Activated T-helper 1 cell treated with anti-CD3 and anti-CD28 coated beads, Interleukin-12 subunit alpha, Interleukin-12 subunit beta, Interleukin-2, Interleukin-4 antibody, amounts not matched to agents 30 ng/mL and 10 ng/mL and 1 ng/mL, durations not matched to agents 14 hours and 24 hours and 36 hours (primary cell): ENCODE measurements around the gene CBFA2T2. TPM values are rescaled to one million over a fixed set of nuclear protein-coding genes. Genes with fewer than 3 reads are reported as not detected.

Experiments
- DNase-seq: peaks from one replicate; pipeline ENCODE4 v3.0.0; 2021; ENCODE audit warnings: low spot score
- H3K27ac Mint-ChIP-seq: one replicate; pipeline ENCODE4 v1.8.0; 2021; ENCODE audit warnings: mild to moderate bottlenecking, mixed read lengths
- H3K27me3 Mint-ChIP-seq: one replicate; pipeline ENCODE4 v1.8.0; 2022; ENCODE audit warnings: mild to moderate bottlenecking, moderate library complexity, mixed read lengths; ENCODE audit not compliant: insufficient read depth
- H3K36me3 Mint-ChIP-seq: one replicate; pipeline ENCODE4 v1.8.0; 2021; ENCODE audit warnings: low read depth, mixed read lengths
- H3K4me1 Mint-ChIP-seq: one replicate; pipeline ENCODE4 v1.8.0; 2021; ENCODE audit warnings: low read depth, mixed read lengths
- H3K4me3 Mint-ChIP-seq: one replicate; pipeline ENCODE4 v1.8.0; 2021; ENCODE audit warnings: mild to moderate bottlenecking, moderate library complexity, mixed read lengths
- H3K9me3 Mint-ChIP-seq: one replicate; pipeline ENCODE4 v1.8.0; 2021; ENCODE audit warnings: mixed read lengths
- intact Hi-C: fragments of 100-400 bp; cut with micrococcal nuclease; formaldehyde crosslinking; loops from one replicate; pipeline ENCODE4 v1.15.1; 2024
- total RNA-seq: library from RNA; stranded (reverse); gene quantifications from 2 replicates; pipeline ENCODE4 v1.2.3, GENCODE V29; 2022

The CBFA2T2 gene
- total RNA-seq, 1 donor from 2014 or later: 12.0 TPM

DNA sequence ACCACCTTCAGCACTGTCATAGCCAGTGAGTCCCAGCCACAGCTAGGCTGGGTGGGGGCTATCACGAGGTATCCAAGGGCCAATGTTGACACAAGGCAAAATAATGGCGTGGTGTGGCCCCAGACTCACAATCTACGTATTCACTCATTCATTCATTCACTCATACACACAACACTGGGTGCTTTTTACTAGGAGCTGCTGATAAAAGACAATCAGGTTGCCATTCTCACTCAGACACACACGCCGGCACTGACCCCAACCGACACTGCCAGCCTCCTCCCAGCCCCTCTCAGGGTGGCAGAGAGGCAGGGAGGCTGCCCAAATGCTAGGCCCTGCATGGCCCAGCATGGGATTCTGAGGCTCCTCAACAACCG lies 170.8 kb downstream of the CBFA2T2 start:
- Mint-ChIP-seq H3K36me3 (peaks cover 4% of the 10 kb centered on the region), H3K4me1 (peaks cover 21% of the 10 kb centered on the region), H3K9me3 (no peaks in the 10 kb centered on the region), H3K27me3 (no peaks in the 10 kb centered on the region), H3K27ac (no peak overlapping the region), H3K4me3 (no peak overlapping the region)
- intact Hi-C loops: loop anchor here (10.0 kb wide), 1 partner anchor 286 kb away; no protein-coding TSS in a partner anchor
- DNase-seq: no peak

DNA sequence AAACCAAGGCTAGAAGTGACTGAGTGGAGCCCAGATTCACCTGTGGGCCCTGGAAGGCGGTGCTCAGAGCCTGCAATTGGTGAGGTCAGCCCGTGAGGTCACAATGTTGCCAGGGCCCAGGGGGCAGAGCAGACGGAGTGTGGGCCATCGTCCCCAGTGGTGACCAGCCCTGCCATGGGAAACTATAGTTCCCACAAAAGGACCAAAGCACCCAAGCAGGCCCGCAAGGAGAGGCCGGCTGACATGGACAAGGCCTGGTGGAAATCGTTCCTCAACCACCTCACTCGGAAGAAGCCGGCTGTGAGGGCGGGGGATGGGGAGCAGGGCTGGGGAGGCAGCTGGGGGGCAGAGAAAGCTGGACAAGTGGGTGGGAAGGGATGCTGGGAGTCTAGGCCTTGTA lies 172.3 kb downstream of the CBFA2T2 start, which contains the start of gene C20orf144:
Gene C20orf144 (plus strand): TSS at position 156 of the 400 bp plus-strand sequence. CDS start 19 bp downstream, at position 175.
- peak within 1 kb of the TSS; percentile 89 for H3K27ac Mint-ChIP-seq
- peaks cover 7% of the 10 kb centered on the region for H3K36me3 Mint-ChIP-seq
- peaks cover 26% of the 10 kb centered on the region for H3K4me1 Mint-ChIP-seq
- peak within 1 kb of the TSS; percentile 86 for H3K4me3 Mint-ChIP-seq
- no peaks in the 10 kb centered on the region for H3K9me3 Mint-ChIP-seq
- intact Hi-C loops: loop anchor here (10.0 kb wide), 1 partner anchor 287 kb away; no protein-coding TSS in a partner anchor
- no peaks in the 10 kb centered on the region for H3K27me3 Mint-ChIP-seq
- DNase-seq: no peak

DNA sequence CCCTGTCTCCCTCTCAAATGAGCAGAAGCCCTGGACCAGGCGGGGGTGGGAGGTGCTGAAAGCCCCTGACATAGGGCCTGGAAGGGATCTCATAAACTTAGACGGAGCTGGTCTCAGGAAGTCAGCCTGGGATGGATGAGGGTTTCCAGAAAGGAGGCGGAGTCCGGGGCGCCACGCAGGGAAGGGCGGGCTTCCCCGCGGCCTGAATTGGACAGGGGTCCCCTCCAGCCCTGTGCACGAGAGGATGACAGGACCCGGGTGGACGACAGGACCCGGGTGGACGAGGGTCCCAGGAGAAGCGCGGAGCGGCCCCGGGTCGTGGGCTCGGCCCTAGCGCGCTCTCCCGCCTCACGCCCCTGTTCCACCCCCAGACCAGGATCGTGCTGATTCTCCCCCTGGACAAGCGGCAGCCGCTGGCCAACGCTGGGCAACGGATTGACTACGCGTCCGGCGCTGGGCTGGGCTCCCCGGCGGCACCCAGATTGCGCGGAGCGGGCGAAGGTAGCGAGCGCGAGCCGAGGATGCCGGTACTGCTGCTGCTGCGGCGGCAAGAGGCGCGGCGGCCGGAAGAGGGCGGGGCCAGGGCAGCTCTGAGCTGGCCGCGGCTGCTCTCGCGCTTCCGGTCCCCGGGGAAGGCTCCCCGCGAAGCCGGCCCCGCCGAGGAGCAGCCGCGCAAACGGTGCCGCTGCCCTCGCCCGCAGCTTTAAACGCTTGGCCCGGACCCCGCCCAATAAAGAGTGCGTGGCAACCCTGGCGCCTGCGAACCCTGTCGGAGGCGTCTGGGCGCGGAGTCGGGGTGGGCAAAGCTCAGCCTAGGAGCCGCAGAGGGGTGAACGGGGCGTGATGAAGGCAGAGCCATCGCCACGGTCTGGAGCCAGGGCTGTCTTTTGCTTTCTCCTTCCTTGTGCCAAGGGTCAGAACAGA lies 173.5 kb downstream of the CBFA2T2 start:
- Mint-ChIP-seq H3K9me3 (no peaks in the 10 kb centered on the region), H3K27ac (peak overlapping the region; percentile 89)
- intact Hi-C loops: loop anchor here (1.0 to 10.0 kb wide), 2 partner anchors 11 to 289 kb away; no protein-coding TSS in a partner anchor

DNA sequence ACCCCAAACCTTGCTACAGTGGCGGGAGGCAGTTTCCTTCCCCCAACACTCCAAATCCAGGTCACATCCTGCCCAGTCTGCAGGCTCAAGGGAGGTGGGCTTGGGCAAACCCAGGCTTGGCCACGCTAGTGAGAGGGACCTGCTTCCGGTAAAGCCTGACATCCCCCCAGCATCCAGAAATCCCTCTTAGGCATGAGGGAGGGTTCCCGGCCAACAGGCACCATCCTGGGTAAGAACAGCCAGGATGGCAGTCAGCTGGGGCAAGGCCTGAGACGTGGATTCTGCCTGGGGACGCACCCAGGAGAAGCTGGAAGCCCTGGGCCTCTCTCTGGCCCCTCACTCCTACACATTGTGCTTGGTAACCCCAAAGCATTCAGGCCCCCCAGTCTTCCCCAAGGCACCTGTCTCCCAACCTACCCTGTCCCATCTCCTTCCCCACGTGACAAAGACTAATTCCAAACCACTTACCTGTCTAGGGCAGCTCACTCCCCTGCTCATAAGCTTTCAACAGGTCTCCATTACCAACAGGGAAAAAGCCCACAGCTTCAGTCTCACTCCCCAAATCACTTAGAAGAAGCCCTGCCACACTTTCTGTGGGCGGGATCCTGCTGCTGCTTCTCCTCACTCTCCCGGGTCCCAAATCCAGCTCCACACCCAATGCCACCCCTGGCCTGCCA lies 174.3 kb downstream of the CBFA2T2 start:
- H3K36me3 Mint-ChIP-seq: peaks cover 5% of the 10 kb centered on the region
- no peaks in the 10 kb centered on the region for H3K27me3 Mint-ChIP-seq
- DNase-seq: no peak
- peak overlapping the region; percentile 86 for H3K4me3 Mint-ChIP-seq
- H3K9me3 Mint-ChIP-seq: no peaks in the 10 kb centered on the region
- H3K27ac Mint-ChIP-seq: peak overlapping the region; percentile 79
- intact Hi-C loops: loop anchor here (10.0 kb wide), 1 partner anchor 289 kb away; no protein-coding TSS in a partner anchor
- peaks cover 37% of the 10 kb centered on the region for H3K4me1 Mint-ChIP-seq

More for the DNA sequence above, 173.5 kb downstream of the CBFA2T2 start:
- peak overlapping the region; percentile 86 for H3K4me3 Mint-ChIP-seq
- H3K27me3 Mint-ChIP-seq: no peaks in the 10 kb centered on the region
- H3K4me1 Mint-ChIP-seq: peaks cover 31% of the 10 kb centered on the region
- H3K36me3 Mint-ChIP-seq: peaks cover 7% of the 10 kb centered on the region
- peak; percentile 86 for DNase-seq

DNA sequence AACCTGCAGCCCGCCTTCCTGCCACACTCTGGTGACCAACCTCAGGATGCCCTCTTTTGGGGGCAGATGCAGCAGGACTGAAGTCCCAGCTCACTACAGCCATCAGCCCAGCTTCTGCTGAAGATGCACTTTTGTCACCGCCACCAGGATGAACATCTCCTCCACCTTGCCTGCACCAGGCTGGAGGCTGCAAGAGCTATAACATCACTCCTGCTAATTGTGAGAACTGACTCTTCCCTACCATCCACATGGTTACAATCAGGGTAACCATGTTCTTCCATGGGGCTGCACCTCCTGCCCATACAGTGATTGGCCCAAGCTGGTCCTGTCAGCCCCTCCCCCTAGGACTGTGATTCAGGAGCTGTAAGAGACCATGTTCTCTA lies 174.9 kb downstream of the CBFA2T2 start:
- H3K4me1 Mint-ChIP-seq: peaks cover 39% of the 10 kb centered on the region
- H3K27me3 Mint-ChIP-seq: no peaks in the 10 kb centered on the region
- DNase-seq: no peak
- peak overlapping the region; percentile 79 for H3K27ac Mint-ChIP-seq
- intact Hi-C loops: loop anchor here (5.0 to 10.0 kb wide), 3 partner anchors 148 to 448 kb away; partner anchors contain the start of genes CHMP4B and EIF2S2
- no peaks in the 10 kb centered on the region for H3K9me3 Mint-ChIP-seq
- peaks cover 6% of the 10 kb centered on the region for H3K36me3 Mint-ChIP-seq
- H3K4me3 Mint-ChIP-seq: peak overlapping the region; percentile 86

DNA sequence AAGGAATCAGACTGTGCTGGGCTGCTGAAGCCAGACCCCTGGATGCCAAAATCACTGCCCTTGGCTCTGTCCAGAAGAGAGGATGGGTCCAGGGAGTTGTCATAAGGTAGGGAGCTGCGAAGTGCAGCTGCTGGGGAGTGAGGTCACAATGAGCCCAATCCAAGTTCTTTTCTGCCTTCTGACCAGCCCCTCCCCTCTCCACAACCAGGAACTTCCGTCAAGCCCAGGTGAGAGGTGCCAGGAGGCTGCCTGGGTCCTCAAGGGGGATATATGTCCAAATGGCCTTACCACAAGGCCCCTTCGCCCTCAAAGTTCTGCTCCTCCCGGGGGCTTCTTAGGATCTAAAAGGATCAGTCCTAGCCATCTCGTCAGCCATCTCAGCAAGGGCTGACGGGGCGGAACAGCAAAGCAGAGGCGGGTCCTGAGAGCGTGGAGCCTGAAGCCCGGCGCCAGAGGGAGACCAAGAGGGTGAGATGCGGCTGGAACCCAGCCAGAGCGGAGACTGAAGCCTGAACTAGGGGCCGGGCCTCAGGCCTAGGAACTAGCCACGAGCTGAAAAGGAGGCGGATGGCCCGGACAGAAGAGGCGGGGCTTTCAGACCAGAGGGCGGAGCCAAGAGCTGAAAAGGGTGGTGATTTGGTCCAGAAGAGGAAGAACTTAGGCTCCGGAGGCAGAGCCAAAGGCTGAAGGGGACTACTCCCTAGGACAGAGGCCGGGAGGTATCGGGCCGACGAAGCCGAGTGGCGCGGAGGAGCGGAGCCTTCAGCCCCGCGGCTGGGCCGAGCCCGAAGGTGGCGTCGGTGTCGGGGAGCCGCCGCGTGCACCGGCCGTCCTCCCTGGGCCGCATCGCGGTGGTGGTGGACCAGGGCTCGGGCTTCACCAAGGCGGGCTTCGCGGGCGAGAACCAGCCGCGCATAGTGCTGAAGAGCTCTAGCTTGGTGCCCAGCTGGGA lies 176.7 kb downstream of the CBFA2T2 start, which contains the start of gene ACTL10:
Gene ACTL10 (plus strand): TSS at position 651 of the 952 bp plus-strand sequence. CDS start 555 bp downstream, outside the sequence.
- Mint-ChIP-seq H3K9me3 (no peaks in the 10 kb centered on the region), H3K4me3 (peak within 1 kb of the TSS; percentile 88), H3K27ac (peak within 1 kb of the TSS; percentile 86), H3K4me1 (peaks cover 43% of the 10 kb centered on the region), H3K36me3 (peaks cover 8% of the 10 kb centered on the region), H3K27me3 (no peaks in the 10 kb centered on the region)
- peak; percentile 78 for DNase-seq
- intact Hi-C loops: loop anchor here (1.0 to 10.0 kb wide), 10 partner anchors 8 to 446 kb away; partner anchors contain the start of genes CBFA2T2, CDK5RAP1, CHMP4B and E2F1

DNA sequence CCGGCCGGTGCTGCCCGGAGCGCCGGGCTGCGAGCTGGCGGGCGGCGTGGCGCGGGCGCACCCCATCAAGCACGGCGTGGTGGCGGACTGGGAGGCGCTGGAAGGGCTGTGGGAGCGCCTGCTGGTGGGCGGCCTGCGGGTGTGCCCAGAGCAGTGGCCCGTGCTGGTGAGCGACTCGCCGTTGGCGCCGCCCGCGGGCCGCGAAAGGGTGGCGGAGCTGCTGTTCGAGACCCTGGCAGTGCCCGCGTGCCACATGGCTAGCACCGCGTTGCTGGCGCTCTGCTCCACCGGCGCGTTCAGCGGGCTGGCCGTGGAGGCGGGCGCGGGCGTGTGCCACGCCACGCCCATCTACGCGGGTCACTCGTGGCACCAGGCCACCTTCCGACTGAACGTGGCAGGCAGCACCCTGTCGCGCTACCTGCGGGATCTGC lies 177.4 kb downstream of the CBFA2T2 start:
- Mint-ChIP-seq H3K4me1 (peaks cover 49% of the 10 kb centered on the region), H3K4me3 (peak overlapping the region; percentile 88), H3K27me3 (no peaks in the 10 kb centered on the region), H3K36me3 (peaks cover 8% of the 10 kb centered on the region), H3K27ac (peak overlapping the region; percentile 58), H3K9me3 (no peaks in the 10 kb centered on the region)
- intact Hi-C loops: loop anchor here (1.0 to 10.0 kb wide), 5 partner anchors 145 to 445 kb away; partner anchors contain the start of genes CDK5RAP1, CHMP4B, EIF2S2 and SNTA1
- DNase-seq: no peak

DNA sequence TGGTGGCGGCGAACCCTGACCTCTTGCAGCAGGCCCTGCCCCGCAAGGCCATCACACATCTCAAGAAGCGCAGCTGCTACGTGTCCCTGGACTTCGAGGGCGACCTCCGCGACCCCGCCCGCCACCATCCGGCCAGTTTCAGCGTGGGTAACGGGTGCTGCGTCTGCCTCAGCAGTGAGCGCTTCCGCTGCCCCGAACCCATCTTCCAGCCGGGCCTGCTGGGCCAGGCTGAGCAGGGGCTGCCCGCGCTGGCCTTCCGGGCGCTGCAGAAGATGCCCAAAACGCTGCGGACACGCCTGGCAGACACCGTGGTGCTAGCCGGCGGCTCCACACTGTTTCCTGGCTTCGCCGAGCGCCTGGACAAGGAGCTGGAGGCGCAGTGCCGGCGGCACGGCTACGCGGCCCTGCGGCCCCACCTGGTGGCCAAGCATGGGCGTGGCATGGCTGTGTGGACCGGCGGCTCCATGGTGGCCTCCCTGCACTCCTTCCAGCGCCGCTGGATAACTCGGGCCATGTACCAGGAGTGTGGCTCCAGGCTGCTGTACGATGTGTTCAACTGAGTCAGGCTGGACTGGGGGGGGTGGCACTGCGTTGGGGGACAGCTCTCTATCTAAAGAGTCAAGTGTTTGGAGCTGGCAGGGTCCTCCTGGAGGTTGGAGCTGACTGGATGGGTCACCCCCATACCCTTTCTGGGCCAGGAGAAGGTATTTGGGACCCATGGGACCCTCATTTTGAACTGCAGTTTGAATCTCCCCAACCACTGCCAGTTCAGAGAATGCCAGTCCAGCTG lies 178.0 kb downstream of the CBFA2T2 start:
- intact Hi-C loops: loop anchor here (1.0 to 10.0 kb wide), 7 partner anchors 63 to 444 kb away; partner anchors contain the start of genes CDK5RAP1, CHMP4B, EIF2S2 and SNTA1
- H3K36me3 Mint-ChIP-seq: peaks cover 8% of the 10 kb centered on the region
- peak overlapping the region; percentile 82 for H3K4me3 Mint-ChIP-seq
- H3K27me3 Mint-ChIP-seq: no peaks in the 10 kb centered on the region
- H3K4me1 Mint-ChIP-seq: peaks cover 50% of the 10 kb centered on the region
- no peaks in the 10 kb centered on the region for H3K9me3 Mint-ChIP-seq
- peak overlapping the region; percentile 58 for H3K27ac Mint-ChIP-seq
- peak; percentile 77 for DNase-seq

DNA sequence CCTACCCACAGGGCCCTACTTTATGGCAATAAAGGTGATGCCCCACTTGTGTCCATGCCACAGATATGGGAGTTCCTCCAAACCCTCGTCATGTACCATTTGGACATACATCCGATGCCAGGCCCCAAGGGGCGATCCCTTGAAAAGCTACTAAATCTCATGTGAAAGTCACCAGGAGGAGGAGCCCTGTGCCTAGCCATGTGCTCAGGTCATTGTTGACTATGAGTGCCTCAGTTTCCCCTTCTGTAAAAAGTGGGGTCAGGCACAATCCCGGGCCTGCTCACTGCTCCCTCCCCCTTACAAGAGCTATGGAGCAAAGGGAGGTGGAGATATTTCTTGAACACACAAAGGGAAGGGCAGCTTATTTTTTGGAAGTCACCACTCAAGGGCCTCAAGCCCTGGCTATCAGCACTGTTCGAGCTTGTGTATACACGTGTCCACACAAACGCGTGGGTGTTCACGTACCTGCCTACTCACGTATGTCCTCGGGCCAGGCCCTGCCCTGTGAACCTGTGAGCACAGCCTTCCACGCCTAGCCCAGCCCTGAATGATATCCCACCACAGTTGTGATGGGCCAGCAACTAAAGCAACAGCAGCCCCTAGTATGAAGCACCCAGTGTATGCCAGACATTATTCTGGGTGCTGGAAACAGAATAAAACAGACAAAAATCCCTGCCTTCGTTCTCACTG lies 178.7 kb downstream of the CBFA2T2 start:
- H3K27me3 Mint-ChIP-seq: no peaks in the 10 kb centered on the region
- H3K27ac Mint-ChIP-seq: no peak overlapping the region
- intact Hi-C loops: loop anchor here (1.0 to 10.0 kb wide), 5 partner anchors 63 to 444 kb away; partner anchors contain the start of genes CHMP4B, EIF2S2 and ZNF341
- H3K36me3 Mint-ChIP-seq: peaks cover 8% of the 10 kb centered on the region
- H3K4me1 Mint-ChIP-seq: peaks cover 55% of the 10 kb centered on the region
- H3K4me3 Mint-ChIP-seq: peak overlapping the region; percentile 82
- no peaks in the 10 kb centered on the region for H3K9me3 Mint-ChIP-seq
- no peak for DNase-seq

DNA sequence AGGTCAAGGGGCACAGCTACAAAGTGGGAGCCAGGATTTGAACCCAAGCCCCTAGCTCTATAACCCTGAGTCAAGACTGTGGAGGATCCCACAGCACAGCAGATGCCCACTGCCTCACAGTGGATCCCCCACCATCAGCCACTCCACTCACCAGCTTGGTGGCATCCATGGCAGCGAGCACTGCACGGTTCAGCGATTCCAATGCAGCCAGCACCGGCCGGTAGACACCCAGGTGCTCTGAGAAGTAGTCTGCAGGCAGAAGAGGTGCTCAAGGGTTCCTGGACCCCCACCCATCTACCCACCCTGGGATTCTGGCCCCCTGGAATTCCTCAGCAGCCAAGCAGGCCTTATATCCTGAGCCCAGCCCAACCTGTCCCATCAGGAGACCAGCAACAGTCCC lies 179.3 kb downstream of the CBFA2T2 start:
- DNase-seq: no peak
- Mint-ChIP-seq H3K27ac (no peak overlapping the region), H3K9me3 (no peaks in the 10 kb centered on the region), H3K27me3 (no peaks in the 10 kb centered on the region), H3K36me3 (peaks cover 8% of the 10 kb centered on the region), H3K4me1 (peaks cover 54% of the 10 kb centered on the region), H3K4me3 (no peak overlapping the region)
- intact Hi-C loops: loop anchor here (5.0 to 10.0 kb wide), 3 partner anchors 143 to 443 kb away; partner anchors contain the start of genes CHMP4B and EIF2S2
